Right lobe of liver (tissue), 6 donors: Measurements from ENCODE around the gene FKTN. TPM values are rescaled to one million over a fixed set of nuclear protein-coding genes. Genes with fewer than 3 reads are reported as not detected.
"Not testable (repeated sequence)": the region's sequence is repeated elsewhere in the genome, so short reads cannot be mapped to it uniquely, and the experiment has no call there.

Source experiments
- ATAC-seq, 4 donors: fragments of 200-7000 bp; cut with Tn5 transposase; one replicate each; pipeline ENCODE4 v1.9.1; 2020; ENCODE audit warnings: mild to moderate bottlenecking in 4 of 4, moderate library complexity in 4 of 4
- DNase-seq, 3 donors: peaks; one replicate each; pipeline ENCODE4 v3.0.0-alpha.2; 2020
- H3K27ac ChIP-seq, 3 donors: fragments of 200-600 bp; one replicate each; pipeline ENCODE4 v1.8.0; 2022
- H3K27me3 ChIP-seq, 2 donors: fragments of 200-600 bp; one replicate each; pipeline ENCODE4 v1.8.0; 2022
- H3K36me3 ChIP-seq, 4 donors: fragments of 200-600 bp; sonication (generic) in 1 of 4; one replicate each; pipeline versions ENCODE4 v1.5.1 to v1.8.0; 2017 to 2022; ENCODE audit warnings: control low read depth in 1 of 4
- H3K4me1 ChIP-seq, 4 donors: fragments of 200-600 bp; sonication (generic) in 1 of 4; one replicate each; pipeline versions ENCODE4 v1.5.1 to v1.8.0; 2017 to 2022; ENCODE audit warnings: control low read depth in 1 of 4
- H3K4me3 ChIP-seq, 3 donors: fragments of 200-600 bp; one replicate each; pipeline ENCODE4 v1.8.0; 2022
- H3K9me3 ChIP-seq, 4 donors: fragments of 200-600 bp; sonication (generic) in 1 of 4; one replicate each; pipeline versions ENCODE4 v1.5.1 to v1.8.0; 2017 to 2022; ENCODE audit warnings: control low read depth in 1 of 4
- CTCF ChIP-seq, 4 donors: fragments of 200-600 bp in 3 of 4; fragments of 450-650 bp in 1 of 4; IDR thresholded peaks; one replicate each; pipeline versions ENCODE4 v1.5.1 to v1.8.0; 2016 to 2022; ENCODE audit warnings: antibody characterized with exemption in 4 of 4, mild to moderate bottlenecking in 2 of 4
- POLR2A ChIP-seq: fragments of 450-650 bp; IDR thresholded peaks from one replicate; pipeline ENCODE4 v1.6.1; 2017; ENCODE audit warnings: antibody characterized with exemption, mild to moderate bottlenecking
- WGBS: methylation state at CpG from one replicate; pipeline ENCODE4 v1.1.6; 2018; ENCODE audit warnings: low coverage, low lambda C conversion rate; ENCODE audit not compliant: insufficient coverage; ENCODE audit errors: missing lambda C conversion rate; 5-methylcytosine and 5-hydroxymethylcytosine counted together
- intact Hi-C, 2 donors: fragments of 100-400 bp; cut with DNase I; formaldehyde crosslinking; loops; one replicate each; pipeline versions ENCODE4 v1.11.2 to v1.14.1; 2022
- total RNA-seq, 6 experiments: library from RNA; depleted of rRNA in 2 of 6; stranded (reverse); fragments of >200 nt in 2 of 6; fragmentation: NEBNext Ultra II Directional in 3 of 6; extraction: Animal tissue kit (Norgen Biotek cat#: 25700) in 3 of 6; gene quantifications; one replicate each; pipeline versions ENCODE4 v1.1.0 to v1.2.4, GENCODE V29; 2016 to 2023
- donor health status: DM: no; HTN: yes; CAD: no.
- donor health status: DM: no; HTN: no; CAD: no.
- donor health status: DM: no; HTN: no; CAD: no.
- donor health status: DM: no; HTN: yes; CAD: no.
- donor health status: DM: no; HTN: yes; CAD: no.

Gene FKTN
- total RNA-seq, 6 experiments from 2014 or later, result 4.5 to 9.8 (median 7.2) TPM

- no peak for ATAC-seq
- DNase-seq, result no peak
- WGBS, result 86% methylated on average over 3 of the region's 3 CpGs
- no peak overlapping the region for H3K27ac ChIP-seq
- H3K4me1 ChIP-seq, result peaks cover 0 to 12% (median 0%) of the 10 kb centered on the region in 4 donors
- intact Hi-C loops, result no loop called here
- no peak for TF ChIP-seq CTCF (IDR thresholded peaks at IDR 0.05)
- no peak for TF ChIP-seq POLR2A
- no peaks in the 10 kb centered on the region for H3K9me3 ChIP-seq
- no peak overlapping the region for H3K4me3 ChIP-seq
- H3K27me3 ChIP-seq, result no peaks in the 10 kb centered on the region
- H3K36me3 ChIP-seq, result no peaks in the 10 kb centered on the region
These were observed 21.8 kb upstream of the FKTN start for GRCh38 chr9:105535920-105536668.

GRCh38 chr9:105539452-105539851, 18.5 kb upstream of the FKTN start:
- H3K27me3 ChIP-seq, result no peaks in the 10 kb centered on the region
- DNase-seq, result no peak
- no peak overlapping the region for H3K27ac ChIP-seq
- H3K9me3 ChIP-seq, result no peaks in the 10 kb centered on the region
- H3K4me3 ChIP-seq, result no peak overlapping the region
- no peak for ATAC-seq
- WGBS, result 100% methylated on average over 1 of the region's 1 CpG
- no peaks in the 10 kb centered on the region for H3K4me1 ChIP-seq
- intact Hi-C loops, result no loop called here
- TF ChIP-seq POLR2A, result no peak
- TF ChIP-seq CTCF (IDR thresholded peaks at IDR 0.05), result no peak
- H3K36me3 ChIP-seq, result no peaks in the 10 kb centered on the region

- WGBS, result 96% methylated on average over 3 of the region's 3 CpGs
- Histone ChIP-seq H3K4me1 (no peaks in the 10 kb centered on the region), H3K4me3 (no peak overlapping the region), H3K27me3 (no peaks in the 10 kb centered on the region), H3K9me3 (no peaks in the 10 kb centered on the region), H3K36me3 (no peaks in the 10 kb centered on the region), H3K27ac (no peak overlapping the region)
- no peak for TF ChIP-seq CTCF (IDR thresholded peaks at IDR 0.05)
- TF ChIP-seq POLR2A, result no peak
- DNase-seq (no peak), ATAC-seq (no peak)
- intact Hi-C loops, result no loop called here
These were observed 16.1 kb upstream of the FKTN start for GRCh38 chr9:105541838-105542237.

- DNase-seq, result no peak
- no peak overlapping the region for H3K4me3 ChIP-seq
- H3K4me1 ChIP-seq, result peaks cover 0 to 6% (median 0%) of the 10 kb centered on the region in 4 donors
- ATAC-seq, result no peak
- intact Hi-C loops, result no loop called here
- TF ChIP-seq CTCF (IDR thresholded peaks at IDR 0.05) (no peak), POLR2A (no peak)
- no peaks in the 10 kb centered on the region for H3K36me3 ChIP-seq
- no peaks in the 10 kb centered on the region for H3K9me3 ChIP-seq
- H3K27me3 ChIP-seq, result no peaks in the 10 kb centered on the region
- 92% methylated on average over 2 of the region's 10 CpGs for WGBS
- no peak overlapping the region for H3K27ac ChIP-seq
These were observed 3.9 kb upstream of the FKTN start for GRCh38 chr9:105554042-105554441.

GRCh38 chr9:105572455-105572854, 14.5 kb downstream of the FKTN start:
- no peak overlapping the region for H3K27ac ChIP-seq
- no peak for TF ChIP-seq CTCF (IDR thresholded peaks at IDR 0.05)
- TF ChIP-seq POLR2A, result no peak

GRCh38 chr9:105579952-105580351, 22.0 kb downstream of the FKTN start:
- ATAC-seq, H3K27ac ChIP-seq, H3K27me3 ChIP-seq, H3K4me1 ChIP-seq, H3K4me3 ChIP-seq, intact Hi-C loops, H3K9me3 ChIP-seq, H3K36me3 ChIP-seq, DNase-seq: not testable (repeated sequence)
- 97% methylated on average over 4 of the region's 6 CpGs for WGBS

More at GRCh38 chr9:105572455-105572854, 14.5 kb downstream of the FKTN start:
- Histone ChIP-seq H3K27me3 (no peaks in the 10 kb centered on the region), H3K4me3 (no peak overlapping the region), H3K36me3 (no peaks in the 10 kb centered on the region), H3K4me1 (no peaks in the 10 kb centered on the region), H3K9me3 (no peaks in the 10 kb centered on the region)
- DNase-seq (no peak), ATAC-seq (no peak)
- intact Hi-C loops, result no loop called here

GRCh38 chr9:105581550-105581949, 23.6 kb downstream of the FKTN start:
- 96% methylated on average over 4 of the region's 16 CpGs for WGBS
- H3K4me3 ChIP-seq, H3K9me3 ChIP-seq, intact Hi-C loops, DNase-seq, H3K36me3 ChIP-seq, H3K27ac ChIP-seq, H3K27me3 ChIP-seq, H3K4me1 ChIP-seq, ATAC-seq: not testable (repeated sequence)
